ENCODE results near the gene CACNB1. TPM values are rescaled to one million over a fixed set of nuclear protein-coding genes. Genes with fewer than 3 reads are reported as not detected.

The CACNB1 gene
- total RNA-seq, 1 donor from 2014 or later = 2.0 TPM

Other genes with a start within 250 kb of the CACNB1 start
- gene FBXO47, start 230.3 kb downstream of the CACNB1 start, total RNA-seq = not detected
- 3.1 TPM for gene PLXDC1, start 46.0 kb downstream of the CACNB1 start, total RNA-seq
- not detected for gene ARL5C, start 31.5 kb downstream of the CACNB1 start, total RNA-seq
- gene RPL19, start 2.6 kb upstream of the CACNB1 start, total RNA-seq = 1,581 TPM
- 0.60 TPM for gene STAC2, start 28.3 kb upstream of the CACNB1 start, total RNA-seq
- 8.3 TPM for gene FBXL20, start 204.0 kb upstream of the CACNB1 start, total RNA-seq